GM21447 (cell line): Measurements from ENCODE around the gene XNDC1N.

Experiments used
- ATAC-seq: cut with Tn5 transposase; IDR thresholded peaks from one replicate; pipeline ENCODE4 v1.9.1; 2021; ENCODE audit not compliant: unreplicated experiment

XNDC1N gene, protein sequence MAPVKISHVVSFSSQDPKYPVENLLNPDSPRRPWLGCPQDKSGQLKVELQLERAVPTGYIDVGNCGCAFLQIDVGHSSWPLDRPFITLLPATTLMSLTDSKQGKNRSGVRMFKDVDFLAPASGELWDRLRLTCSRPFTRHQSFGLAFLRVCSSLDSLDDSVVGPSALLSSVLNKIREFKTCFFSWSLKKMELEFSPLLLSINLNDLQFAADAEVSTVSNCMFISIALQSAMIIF

DNA sequence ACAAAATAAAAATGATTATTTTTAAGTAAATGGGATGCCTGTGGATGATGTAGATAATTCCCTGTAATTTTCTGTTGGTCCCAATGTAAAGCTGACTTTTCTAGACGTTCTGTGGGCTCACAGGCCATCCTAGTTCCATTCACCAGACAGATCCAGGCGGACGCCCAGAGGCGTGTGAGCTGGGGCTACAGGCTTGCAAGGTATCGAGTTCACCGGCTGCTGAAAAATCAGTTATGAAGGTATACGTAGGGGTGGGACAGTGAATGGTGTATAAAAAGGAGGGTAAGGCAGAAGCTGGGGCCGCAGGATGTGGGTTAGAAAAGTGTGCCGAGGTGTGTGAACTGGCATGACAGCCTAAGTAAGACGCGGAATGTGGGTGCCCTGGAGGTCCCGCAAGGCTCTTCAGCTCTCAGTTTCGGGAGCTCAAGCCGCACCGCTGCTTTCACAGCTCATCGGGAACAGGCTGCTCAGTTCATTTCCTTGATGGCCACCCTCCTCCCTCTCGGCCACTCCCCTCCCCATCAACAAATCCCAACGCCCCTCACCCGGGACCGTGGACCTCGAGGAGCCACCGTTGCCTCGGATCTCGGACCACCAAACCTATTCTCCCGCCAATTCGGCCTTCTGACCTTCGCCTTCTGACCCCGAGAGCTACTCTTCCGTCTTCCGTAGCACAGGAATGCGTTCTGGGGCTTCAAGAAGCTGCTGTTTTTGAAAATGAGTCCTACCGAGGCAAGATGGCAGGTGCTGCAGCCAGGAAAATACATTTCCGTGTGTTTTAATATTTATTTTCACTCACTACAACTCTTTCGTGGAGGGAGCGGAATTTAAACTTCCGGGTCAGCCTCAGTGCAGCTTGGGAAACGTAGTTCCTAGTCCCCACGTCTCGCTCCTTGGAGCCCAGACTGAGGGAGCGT lies at the start of gene XNDC1N:
Gene XNDC1N (minus strand): TSS at position 775 of the 917 bp plus-strand sequence. CDS start 5,241 bp downstream, outside the sequence.
- peak; percentile 67 for ATAC-seq

DNA sequence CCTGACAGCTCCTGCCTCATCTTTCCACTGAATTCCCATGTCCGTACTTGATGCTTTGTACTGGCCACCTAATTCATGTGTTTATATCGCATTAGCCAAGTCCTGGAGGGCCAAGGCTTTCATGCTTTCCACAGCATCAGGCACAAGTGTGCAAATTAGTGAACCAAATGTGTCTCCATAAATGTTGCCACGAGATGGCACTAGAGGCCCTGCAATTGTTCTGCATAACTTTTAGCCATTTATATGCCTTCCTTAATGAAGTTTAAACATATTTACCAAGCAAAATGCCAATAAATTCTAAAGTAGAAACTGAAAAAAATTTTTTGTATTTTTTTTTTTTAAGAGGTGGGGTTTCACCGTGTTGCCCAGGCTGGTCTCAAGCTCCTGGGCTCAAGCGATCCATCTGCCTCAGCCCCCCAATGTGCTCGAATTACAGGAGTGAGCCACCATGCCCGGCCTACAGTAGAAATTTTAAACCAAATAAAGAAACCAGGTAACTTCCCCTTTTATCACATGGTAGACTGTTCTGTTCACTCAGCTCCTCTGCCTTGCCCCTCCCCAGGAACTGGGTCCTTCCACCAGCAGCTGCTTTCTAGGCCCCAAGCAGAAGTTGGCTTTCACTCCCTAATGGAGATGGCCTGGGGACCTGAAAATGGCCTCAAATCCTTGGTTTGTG lies 49.5 kb upstream of the XNDC1N start:
- peak; percentile 69 for ATAC-seq

DNA sequence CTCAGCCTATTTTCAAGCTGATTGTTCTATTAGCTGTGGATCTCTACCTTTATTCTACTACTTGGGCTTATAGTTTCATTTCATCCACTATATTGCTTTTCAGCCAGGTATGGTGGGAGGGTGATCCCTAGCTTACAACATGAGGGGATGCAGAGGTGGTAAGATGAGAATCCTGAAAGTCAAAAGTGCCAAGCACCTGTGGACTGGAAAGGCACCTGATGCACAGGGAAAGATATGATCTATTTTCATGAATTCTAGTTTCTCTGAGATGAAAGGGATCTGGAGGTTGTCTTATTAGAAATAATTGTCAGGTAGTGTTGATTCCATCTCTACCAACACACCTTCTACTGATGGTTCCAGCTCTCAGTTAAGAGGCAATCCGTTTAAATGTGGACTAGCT lies 48.7 kb upstream of the XNDC1N start:
- no peak for ATAC-seq

DNA sequence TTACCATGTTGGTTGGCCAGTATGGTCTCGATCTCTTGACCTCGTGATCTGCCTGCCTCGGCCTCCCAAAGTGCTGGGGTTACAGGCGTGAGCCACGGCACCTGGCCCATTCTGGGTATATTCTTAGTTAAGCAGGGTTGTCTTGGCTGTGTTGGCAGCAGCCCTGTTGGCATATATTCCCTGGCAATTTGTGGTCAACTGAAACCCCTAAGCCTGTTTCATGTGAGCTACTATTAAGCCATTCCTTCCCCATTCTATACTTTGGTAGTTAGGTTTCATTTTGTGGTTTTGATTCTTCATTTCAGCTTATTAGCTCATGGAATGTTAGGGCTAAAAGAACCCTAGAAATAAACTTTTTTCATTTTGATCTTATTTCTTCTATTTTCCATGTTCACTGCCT lies 48.2 kb upstream of the XNDC1N start:
- no peak for ATAC-seq

DNA sequence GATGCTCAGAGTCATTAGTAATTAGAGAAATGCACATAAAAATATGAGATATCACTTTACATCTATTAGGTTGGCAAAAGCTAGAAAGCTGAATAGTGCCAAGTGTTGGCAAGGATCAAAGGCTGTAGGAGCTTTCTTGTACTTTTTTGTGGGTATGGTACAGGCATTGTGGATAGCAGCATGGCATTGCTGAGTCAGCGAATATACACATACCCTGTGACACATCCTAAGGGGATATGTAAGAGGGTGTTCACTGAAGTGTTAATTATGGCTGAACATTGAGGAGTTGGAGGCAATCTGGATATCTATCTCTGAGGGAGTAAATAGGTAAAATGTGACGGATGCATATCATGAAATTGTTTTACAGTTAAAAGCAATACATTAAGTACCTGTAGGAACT lies 43.3 kb upstream of the XNDC1N start:
- ATAC-seq, result no peak

DNA sequence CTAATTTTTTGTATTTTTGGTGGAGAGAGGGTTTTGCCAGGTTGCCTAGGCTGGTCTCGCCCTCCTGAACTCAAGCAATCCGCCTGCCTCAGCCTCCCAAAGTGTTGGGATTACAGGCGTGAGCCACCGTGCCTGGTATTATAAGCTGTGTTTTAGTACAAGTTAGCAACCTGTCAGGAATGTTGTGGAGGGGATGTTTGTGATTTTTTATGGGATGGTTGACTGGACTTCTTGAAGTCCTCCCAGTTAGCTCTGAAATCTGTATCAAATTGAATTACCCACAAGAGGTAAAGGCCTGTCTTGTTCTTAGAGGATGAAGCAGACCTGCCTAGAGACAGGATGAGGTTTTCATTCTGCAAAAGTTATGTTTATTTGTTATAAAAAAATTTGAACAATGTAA lies 36.2 kb upstream of the XNDC1N start:
- ATAC-seq, result no peak

DNA sequence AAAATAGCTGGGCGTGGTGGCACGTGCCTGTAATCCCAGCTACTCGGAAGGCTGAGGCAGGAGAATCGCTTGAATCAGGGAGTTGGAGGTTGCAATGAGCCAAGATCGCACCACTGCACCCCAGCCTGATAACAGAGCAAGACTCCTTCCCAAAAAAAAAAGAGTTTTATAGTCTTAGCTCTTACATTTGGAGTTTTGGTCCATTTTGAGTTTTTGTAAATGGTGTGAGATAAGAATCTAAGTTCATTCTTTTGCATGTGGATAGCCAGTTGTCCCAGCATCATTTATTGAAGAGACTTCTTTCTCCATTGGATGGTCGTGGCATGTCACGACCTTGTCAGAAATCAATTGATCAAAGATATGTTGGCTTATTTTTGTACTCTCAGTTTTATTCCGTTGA lies 35.1 kb upstream of the XNDC1N start:
- ATAC-seq, result no peak

DNA sequence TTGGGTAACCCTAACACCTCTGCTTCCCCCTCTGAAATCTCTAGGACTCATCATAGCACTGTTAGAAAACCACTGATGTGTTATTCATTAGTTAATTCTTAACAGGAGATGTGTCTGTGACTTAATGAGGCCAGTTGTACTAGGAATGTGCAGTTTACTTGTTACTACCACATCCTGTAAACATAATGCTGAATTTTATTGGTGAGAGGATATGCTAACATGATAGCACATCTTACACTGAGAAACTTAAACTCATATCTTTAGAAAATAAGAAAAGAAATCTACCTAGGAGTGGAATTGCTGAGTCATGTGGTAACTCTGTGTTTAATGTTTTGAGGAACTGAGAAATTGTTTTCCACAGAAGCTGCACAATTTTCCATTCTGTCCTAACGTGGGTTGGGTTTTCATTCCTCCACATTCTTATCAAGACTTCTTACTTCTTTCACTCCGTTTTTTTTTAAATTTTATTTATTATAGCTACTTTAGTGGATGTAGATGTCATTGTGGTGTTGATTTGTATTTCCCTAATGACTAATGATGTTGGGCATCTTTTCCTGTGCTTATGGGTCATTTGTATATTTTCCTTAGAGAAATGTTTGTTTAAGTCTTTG lies 34.1 kb upstream of the XNDC1N start:
- ATAC-seq, result peak; percentile 80

DNA sequence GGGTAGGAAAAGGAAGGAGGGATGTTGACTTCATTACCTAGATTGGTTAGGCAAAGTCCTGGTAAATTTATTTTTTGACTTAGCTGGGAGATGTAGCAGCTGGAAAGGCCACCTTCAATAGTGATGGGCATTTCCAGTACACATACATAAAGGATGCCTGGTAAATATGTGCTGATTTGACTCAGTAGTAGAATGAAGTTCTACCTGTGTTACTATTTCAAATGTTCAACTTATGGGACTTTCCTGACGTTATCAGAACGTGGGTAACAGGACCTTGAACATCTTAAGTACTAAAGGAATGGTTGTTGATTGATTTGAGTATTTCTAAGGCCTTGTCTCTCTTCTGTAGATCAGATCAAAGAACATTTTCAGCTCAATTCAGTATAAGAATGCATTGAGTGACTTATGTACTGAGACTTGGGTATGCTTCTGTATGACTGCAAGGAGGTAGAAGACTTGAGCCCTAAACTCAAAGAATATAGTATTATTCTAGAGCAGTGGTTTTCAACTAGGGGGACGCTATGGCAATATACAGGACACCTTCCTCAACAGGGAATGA lies 27.6 kb upstream of the XNDC1N start:
- ATAC-seq, result no peak

DNA sequence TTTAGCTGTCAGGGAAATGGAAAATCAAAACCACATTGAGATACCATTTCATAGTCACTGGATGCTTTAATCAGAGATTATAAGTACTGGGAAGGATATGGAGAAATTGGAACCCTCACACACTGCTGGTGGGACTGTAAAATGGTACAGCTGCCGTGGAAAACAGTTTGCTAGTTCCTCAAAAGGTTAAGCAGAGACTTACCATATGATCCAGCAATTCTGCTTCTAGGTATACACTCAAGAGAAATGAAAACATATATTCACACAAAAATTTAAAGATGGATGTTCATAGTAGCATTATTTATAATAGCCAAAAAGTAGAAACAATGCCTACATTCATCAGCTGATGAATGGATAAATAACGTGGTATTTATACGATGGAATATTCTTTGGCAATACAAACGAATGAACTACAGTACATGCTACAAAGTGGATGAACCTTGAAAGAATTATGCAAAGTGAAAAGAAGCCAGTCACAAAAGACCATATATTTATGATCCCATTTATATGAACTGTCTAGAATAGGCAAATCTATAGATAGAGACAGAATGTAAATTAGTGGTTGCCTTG lies 23.4 kb upstream of the XNDC1N start:
- ATAC-seq, result no peak

DNA sequence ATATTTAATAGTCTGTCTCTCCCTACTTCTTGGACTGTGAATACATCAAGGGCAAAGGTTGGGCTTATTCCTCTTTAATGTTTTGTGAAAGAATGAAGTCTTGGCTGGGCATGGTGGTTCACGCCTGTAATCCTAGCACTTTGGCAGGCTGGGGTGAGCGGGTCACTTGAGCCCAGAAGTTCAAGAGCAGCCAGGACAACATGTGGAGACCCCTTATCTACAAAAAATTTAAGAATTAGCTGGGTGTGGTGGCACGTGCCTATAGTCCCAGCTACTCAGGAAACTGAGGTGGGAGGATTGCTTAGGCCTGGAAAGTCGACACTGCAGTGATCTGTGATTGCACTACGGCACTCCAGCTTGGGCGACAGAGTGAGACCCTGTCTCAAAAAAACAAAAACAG lies 20.6 kb upstream of the XNDC1N start:
- ATAC-seq, result no peak

DNA sequence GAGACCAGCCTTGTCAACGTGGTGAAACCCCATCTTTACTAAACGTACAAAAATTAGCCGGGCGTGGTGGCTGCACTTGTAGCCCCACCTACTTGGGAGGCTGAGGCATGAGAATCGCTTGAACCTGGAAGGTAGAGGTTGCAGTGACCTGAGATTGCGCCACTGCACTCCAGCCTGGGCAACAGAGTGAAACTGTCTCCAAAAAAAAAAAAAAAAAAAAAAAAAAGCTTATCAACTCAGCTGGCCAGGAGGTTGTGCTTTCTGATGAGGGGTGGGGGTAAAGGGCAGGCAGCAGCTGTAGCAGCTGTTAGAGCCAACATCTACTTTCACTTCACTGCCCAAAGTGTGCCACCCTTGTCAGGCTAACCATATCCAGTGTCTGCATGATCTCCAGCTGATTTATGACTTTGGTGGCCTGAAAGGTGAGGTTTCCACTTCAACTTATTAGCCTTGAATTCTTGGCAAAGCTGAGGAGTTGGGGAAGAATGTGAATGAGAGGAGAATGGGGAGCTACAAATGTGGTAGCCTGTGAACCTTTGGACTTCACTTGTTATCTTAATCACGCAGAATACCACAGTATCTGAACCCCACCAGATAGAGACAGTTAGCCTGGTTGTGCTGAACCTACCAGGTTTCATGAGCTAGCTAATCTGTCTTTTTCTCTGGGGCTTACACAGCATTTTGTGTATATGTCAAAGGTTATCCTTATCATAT lies 20.1 kb upstream of the XNDC1N start:
- no peak for ATAC-seq

DNA sequence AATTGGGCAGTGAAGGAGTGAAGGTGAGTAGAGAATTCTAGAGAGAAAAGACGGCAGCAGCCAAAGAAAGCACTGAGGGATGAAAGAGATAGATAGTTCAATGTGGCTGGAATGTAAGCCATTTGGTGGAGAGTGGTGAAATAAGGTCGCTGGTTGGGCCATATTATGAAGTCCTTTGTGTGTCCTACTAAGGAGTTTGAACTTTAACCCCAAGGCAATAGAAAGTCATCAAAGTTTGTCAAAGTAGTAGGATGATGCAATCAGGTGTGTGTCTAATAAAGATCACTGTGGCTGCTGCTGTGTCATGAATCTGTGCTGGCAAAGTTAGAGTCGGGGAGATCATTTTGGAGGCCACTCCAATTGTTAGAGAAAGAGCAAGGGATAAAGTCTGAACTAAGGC lies 19.1 kb upstream of the XNDC1N start:
- ATAC-seq, result no peak

DNA sequence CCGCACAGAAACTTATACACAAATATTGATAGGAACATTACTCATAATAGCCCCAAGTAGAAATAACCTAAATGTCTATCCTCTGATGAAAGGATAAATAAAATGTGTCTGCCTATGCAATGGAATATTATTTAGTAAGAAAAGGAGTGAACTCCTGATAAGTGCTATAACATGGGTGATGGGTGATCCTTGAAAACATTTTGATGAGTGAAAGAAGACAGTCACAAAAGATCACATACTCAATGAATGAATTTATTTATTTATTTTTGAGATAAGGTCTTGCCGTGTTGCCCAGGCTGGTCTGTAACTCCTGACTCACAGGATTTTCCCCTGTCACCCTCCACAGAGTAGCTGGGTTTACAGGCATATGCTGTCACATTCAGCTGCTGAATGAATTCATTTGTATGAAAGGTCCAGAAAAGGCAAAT lies 17.8 kb upstream of the XNDC1N start:
- ATAC-seq, result no peak

DNA sequence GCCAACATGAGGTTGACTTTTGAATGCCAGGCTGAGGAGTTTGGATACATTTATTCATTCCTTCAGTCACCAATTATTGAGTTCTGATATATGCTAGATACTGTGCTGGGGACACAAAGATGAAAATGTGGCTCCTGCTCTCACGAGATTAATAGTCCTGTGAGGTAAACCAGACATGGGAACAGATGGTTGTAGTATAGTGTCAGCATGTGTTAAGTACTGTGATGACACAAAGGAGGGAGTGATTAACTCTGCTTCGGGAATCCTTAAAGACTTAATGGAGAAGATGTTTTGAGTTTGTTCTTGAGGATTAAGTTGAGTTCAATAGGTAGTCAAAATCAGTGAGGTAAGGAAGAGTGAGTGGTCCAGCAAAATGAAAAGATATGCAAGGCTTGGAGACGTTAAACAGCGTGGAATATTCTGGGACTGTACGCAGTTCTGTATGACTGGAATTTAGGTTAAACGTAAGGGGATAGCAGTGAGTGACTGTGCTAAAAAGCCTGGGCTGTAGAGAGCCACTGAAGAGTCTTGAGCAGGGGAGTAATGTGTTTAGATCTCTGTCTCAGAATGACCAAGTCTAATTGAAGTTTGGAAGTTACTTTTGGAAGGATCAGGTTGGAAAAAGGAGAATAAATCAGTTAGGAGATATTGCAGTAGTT lies 12.3 kb upstream of the XNDC1N start:
- no peak for ATAC-seq

DNA sequence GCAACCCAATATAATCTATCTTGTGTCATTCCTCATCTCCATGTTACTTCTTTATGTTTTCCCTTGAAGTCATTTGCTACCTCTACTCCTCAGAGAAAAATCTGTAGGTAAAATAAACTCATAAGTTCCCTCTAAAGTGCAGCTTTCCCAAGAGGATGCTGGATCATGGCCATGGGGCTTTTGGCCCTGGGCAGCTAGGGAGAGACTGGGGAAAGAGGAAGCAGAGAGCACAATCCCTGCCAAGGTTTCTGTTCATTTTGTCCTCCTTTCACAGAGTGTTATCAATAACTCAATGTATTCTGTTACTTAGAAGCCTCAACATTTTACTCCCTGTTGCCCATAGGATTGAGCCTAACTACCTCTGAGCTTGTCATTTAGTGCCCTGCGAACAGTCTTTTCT lies 9.4 kb upstream of the XNDC1N start:
- no peak for ATAC-seq

DNA sequence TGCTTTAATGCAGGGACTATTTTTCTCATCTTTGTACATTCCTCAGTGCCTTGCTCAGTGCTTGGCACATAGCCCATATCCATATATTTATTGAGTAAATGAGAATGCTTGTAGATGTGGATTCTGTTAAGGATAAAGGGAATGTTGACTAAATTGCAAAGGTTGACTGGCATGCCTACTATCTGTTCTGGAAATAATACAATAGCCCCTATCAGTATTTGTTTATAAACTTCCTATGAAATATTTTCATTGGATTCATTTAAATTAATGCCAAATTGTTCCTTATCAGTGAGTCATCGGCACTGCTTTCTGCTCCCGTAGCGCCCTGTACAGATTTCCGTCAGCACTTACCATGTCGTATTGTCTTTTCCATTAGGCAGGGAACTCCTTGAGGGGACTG lies 8.4 kb upstream of the XNDC1N start:
- no peak for ATAC-seq

DNA sequence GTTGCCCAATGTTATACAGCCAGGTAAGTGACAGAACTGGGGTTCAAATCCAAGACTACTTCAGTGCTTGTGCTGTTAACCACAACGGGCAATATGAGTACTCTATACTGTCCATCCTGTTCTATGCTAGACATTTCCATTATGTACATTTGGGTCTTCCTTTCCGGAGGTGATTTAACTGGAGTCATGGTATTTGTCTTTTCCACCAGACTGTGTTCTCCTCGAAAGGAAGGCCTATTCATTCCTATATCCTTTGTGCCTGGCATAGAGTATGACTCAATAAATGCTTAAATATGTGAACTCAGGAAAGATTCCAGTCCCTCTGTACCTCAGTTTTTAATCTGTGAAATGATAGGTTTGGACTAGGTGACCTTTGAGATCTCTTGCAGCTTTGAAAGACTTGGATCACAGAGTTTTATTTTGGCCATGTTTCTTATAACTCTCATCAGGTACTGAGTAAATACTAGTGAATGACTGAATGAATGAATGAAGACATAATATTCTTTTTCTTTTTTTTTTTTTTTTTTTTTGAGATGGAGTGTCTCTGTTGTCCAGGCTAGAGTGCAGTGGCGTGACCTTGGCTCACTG lies 7.0 kb upstream of the XNDC1N start:
- ATAC-seq, result no peak

DNA sequence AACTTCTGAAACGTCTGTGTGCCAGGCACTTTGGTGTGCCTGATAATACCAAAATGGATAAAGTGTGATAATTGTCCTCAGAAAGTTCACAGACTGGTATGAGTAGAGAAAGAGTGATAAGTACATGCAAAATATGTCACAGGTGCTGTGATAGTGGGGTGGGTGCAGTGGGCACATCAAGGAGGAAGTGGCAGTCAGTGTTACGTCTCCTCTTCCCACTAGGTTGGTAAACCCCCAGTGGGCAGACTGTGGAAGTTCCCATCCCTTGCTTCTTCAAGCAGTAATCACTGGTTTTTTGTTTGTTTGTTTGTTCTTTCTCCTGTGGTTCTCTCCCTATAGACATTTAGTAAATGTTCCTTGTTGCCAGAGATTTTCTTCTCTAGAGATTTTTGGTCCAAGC lies 5.8 kb upstream of the XNDC1N start:
- no peak for ATAC-seq
